Stimulated activated CD4-positive, alpha-beta T cell treated with anti-CD3 and anti-CD28 coated beads, Interleukin-1b, Interleukin-23, amount 100 ng/mL, for 4 hours (primary cell): ENCODE data around the gene COPB2.

Experiments
- DNase-seq, 2 donors: peaks; one replicate each; pipeline ENCODE4 v3.0.0-alpha.2; 2020; ENCODE audit warnings: low read depth in 2 of 2

Gene COPB2

GRCh38 chr3:139327861-139328260, 61.6 kb downstream of the COPB2 start:
- DNase-seq, result no peak

GRCh38 chr3:139327231-139327630, 62.2 kb downstream of the COPB2 start:
- no peak for DNase-seq

GRCh38 chr3:139326707-139327106, 62.7 kb downstream of the COPB2 start:
- DNase-seq, result no peak

GRCh38 chr3:139326131-139326530, 63.3 kb downstream of the COPB2 start:
- no peak for DNase-seq

GRCh38 chr3:139325551-139325950, 63.9 kb downstream of the COPB2 start:
- no peak for DNase-seq

- no peak for DNase-seq
These were observed 65.0 kb downstream of the COPB2 start for GRCh38 chr3:139324456-139324855.

- no peak for DNase-seq
These were observed 66.3 kb downstream of the COPB2 start for GRCh38 chr3:139323146-139323545.

- no peak for DNase-seq
These were observed 67.1 kb downstream of the COPB2 start for GRCh38 chr3:139322346-139322745.

GRCh38 chr3:139320551-139321309, 68.7 kb downstream of the COPB2 start:
- DNase-seq, result no peak

- DNase-seq, result no peak
These were observed 69.7 kb downstream of the COPB2 start for GRCh38 chr3:139319428-139320402.

- no peak for DNase-seq
These were observed 70.6 kb downstream of the COPB2 start for GRCh38 chr3:139318826-139319225.

- no peak for DNase-seq
These were observed 71.0 kb downstream of the COPB2 start for GRCh38 chr3:139318431-139318816.

GRCh38 chr3:139317660-139318430, 71.6 kb downstream of the COPB2 start:
- no peak for DNase-seq

GRCh38 chr3:139317215-139317614, 72.2 kb downstream of the COPB2 start:
- DNase-seq, result no peak

- DNase-seq, result no peak
These were observed 75.5 kb downstream of the COPB2 start for GRCh38 chr3:139313921-139314320.

GRCh38 chr3:139312959-139313358, 76.5 kb downstream of the COPB2 start:
- no peak for DNase-seq

- no peak for DNase-seq
These were observed 77.0 kb downstream of the COPB2 start for GRCh38 chr3:139312416-139312815.

- no peak for DNase-seq
These were observed 77.9 kb downstream of the COPB2 start for GRCh38 chr3:139311557-139311956.

GRCh38 chr3:139310474-139310933, 78.9 kb downstream of the COPB2 start:
- no peak for DNase-seq

GRCh38 chr3:139309880-139310279, 79.6 kb downstream of the COPB2 start:
- DNase-seq, result no peak

GRCh38 chr3:139309061-139309591, 80.3 kb downstream of the COPB2 start:
- DNase-seq, result no peak

- no peak for DNase-seq
These were observed 80.9 kb downstream of the COPB2 start for GRCh38 chr3:139308560-139308959.
